Activated T-cell treated with anti-CD3 and anti-CD28 coated beads for 24 hours (primary cell): ENCODE results near the gene RREB1.

Source experiments
- DNase-seq: peaks from one replicate; pipeline ENCODE4 v3.0.0-alpha.2; 2020; ENCODE audit warnings: low read depth

RREB1 gene

DNA sequence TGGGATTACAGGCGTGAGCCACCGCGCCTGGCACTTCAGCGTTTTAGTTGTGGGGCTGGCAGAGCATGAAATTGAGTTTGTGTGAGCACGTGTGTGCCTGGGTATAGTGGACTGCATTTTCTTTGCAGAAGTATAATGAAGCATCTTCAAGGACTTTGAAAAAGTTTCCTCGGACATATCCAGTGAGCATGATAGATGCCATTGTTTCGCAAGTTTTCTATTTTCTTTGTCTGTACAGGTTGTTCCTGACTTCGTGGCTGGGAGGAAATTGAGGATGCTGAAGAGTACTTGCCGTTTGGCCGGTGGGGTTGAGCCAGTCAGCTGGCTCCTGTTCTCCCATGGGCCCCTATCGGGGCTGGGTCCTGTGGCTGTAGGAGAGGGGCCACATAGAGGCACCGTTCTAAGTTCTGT, 55.9 kb downstream of the RREB1 start:
- no peak for DNase-seq

DNA sequence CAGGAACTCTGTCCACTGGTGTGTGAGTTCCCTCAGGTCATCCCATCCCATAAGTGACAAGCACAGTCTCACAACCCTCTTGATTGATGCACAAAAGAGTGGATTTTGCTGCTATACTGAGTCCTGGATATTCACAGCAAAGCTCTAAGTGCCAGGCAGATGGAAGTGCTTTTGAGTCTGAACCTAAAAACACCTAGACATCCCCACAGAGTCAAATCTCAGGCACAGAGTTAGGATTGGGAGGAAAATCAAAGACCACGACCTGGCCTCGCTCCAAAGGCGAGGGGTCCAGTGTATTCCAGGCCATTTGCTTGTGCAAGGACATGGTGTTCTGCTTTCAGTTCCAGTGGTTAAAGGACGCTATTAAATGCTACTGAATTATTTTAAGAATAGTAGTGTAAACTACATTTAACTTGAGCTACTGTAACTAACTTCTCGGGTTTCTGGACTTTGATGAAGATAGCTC, 56.8 kb downstream of the RREB1 start:
- no peak for DNase-seq

DNA sequence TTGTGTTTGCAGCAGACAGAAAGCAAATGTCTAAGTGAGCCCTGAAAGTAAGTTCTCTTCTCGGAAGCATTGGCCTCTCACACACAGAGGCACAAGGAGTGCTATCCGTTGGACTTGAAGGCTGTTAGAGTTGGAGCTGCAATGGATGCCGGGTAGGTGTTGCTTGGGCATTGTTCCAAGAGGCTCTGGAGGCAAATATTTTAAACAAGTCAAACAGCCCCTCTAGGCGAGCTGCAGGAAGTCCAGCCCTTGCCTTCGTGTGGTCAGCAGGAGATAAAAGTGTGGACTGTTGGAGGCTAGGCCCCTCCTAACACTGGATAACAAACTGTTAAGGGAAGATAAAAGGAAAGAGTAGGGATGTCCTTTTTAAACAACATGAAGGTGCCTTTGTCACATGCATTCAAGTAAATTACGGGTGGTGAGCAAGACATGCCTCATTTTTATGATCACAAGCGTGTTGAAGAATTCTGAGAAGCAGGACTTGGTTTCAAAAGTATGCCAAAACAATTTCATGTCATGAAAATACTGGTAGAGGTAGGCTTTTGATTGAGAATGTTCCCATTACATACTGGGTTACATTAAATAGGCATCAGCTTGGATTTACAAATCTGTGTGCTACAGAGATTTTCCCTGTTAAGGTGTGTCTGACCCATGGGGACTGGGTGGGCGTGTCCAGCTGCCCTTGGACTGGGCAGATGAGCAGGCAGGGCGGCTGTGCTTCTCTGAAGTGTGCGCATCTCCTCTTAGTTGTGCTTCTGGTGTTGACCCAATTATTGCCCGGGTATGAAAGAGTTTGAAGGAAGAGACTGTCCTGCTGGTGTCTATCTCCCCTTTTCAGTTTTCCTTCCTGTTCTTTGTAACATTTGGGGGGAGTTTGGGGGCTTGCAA, 57.5 kb downstream of the RREB1 start:
- no peak for DNase-seq

DNA sequence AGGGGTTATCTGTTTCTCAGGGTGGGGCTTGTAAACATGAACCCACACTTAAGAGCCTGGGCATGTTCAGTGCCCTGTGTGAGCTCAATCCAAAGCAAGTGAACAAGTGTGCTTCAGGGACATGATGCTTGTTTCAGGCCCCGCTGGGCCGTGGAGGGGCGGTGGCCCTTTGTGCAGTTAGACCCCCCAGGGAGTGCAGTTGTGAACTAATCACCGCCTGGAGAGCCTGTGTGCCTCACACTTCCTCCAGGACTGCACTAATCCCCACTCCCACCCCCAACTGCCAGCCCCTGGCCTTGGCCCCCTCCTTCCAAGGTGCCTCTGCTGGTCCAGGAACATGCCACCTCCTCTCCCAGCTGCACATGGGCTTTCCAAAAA, 58.1 kb downstream of the RREB1 start:
- DNase-seq, result no peak

DNA sequence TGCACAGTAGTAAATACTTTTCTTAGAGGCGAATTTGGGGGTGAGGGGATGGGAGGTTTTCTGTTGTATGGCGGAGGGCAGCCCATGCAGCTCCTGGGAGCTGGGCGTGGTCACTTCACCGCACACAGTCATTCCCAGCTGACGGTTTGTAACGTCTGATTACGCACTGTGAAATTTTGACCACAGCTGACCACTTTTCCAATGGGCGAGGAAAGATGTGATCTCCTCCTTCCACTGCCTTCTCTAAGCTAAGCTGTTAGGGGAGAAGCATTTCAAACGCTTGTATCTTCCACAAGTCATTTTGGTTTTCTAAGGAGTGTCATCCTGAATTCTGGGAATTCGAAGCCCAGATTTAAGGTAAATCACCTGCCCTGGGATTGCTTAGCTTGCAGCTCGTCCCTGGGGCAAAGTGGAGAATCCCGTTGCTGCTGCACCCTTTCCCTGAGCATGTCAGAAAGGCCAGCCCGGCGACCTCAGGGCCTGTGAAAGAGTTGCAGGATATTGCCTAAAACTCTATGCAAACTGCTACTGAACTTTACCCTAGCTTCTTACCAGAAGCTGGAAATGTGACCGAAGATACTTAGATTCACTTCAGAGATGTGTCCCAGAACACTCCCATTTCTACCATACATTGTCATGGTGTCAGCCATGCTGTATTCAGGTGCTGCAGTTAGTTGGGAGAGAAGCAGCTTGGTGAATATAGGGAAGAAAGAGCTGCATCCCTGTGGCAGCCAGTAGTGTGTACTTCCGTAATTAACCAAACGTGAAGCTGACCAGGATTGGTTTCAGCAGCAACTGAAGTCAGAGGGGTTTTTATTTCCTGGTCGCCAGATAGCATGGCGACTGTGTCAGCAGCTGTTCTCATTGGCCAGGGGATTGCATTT, 58.9 kb downstream of the RREB1 start:
- DNase-seq, result no peak

DNA sequence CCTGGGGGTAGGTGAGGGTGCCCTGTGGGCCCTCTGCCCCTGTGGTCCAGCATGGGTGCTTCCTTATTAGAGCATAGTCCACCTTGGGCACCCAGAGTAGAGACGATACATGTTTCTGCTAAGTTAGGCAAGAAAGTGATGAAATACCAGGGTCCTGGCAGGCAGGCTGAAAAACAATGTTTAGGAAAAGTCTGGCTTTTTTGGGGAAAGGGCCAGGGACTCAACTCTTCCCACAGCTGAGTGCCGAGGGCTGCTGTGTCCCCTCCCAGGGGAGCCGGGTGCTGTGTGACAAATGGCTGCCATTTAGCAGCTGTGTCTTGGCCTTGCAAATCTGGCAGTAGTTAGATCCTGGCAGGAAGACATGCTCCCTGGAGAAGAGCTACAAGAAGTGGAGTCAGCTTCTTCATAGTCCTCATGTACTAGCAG, 61.5 kb downstream of the RREB1 start:
- no peak for DNase-seq

DNA sequence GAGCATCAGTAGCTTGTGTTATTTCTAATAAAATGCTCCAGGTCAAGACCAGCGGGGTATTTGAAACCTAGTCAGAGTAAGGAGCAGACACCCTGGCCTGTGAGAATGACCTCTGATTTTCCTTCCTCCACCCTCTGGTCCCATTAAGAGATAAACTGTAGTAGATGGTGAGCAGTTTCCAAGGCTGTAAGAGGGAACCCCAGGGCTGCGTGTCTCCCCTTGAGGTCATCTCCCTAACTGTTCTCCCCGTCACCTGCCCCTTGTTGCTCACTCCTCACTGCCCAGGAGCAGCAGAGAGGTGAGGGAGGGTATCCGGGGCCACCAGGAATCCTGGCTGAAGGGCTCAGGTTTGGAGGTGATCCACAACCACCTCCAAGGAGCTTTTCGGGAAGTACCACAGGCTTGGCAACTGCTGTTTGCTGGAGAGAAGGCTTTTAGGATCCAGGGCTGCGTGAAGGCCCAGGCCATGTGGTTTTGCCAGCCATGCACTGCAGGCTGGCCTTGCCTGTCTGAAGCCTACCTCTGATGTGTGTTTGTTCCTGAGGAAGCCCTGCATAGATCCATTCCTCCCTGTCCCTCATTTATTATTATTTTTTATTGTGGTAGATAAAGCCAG, 62.5 kb downstream of the RREB1 start:
- no peak for DNase-seq

DNA sequence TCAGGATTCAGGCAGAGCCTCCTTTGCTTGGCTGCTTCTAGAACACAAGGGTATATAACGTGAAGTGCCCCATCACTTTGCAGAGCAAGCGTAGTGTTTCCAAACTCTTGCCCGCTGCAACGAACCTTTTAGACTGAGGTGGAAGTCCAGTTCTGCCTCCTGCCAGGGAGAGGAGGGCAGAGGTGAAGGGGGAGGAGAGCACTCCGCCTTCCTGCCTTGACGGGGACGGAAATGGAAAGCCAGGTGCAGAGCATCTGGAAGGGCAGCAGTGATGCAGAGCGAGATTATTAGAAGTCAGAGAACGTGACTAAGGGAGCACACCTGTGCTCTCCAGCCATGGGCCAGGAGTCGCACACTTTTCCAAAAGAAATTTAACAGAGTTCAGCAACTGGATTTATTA, 63.4 kb downstream of the RREB1 start:
- no peak for DNase-seq

DNA sequence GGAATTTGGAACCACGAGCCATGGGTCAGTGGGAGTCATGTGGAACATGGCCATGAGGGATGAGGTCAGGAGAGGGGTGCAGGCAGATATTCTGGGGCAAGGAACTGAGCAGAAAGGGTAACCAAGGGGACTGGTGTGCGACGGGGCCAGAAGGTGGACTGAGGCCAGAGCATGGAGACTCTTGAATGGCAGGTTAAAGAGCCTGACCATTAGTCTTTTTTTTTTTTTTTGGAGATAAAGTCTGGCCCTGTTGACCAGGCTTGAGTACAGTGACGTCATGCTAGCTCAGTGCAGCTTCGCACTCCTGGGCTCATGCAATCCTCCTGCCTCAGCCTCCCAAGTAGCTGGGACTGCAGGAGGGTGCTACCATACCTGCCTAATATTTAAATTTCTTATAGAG, 64.0 kb downstream of the RREB1 start:
- DNase-seq, result no peak

DNA sequence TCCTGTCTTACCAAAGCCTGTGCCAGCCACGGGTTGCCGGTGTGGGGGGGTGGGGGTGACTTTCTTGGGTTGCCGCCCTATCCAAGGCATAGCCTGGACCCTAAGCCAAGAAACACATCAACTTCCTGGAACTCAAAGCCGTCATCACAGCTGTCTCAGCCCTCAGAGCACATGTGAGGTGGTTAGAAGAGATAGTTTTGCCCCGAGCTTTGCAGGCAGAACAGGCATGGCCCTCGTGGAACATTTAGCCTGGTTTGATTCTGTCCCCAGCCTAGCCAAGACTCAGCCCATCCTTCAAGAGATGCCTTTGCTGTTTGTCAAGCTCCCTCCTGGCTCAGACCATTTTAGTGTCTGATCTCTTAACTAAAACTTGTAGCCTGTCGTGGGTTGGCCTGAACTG, 64.9 kb downstream of the RREB1 start:
- DNase-seq, result no peak

DNA sequence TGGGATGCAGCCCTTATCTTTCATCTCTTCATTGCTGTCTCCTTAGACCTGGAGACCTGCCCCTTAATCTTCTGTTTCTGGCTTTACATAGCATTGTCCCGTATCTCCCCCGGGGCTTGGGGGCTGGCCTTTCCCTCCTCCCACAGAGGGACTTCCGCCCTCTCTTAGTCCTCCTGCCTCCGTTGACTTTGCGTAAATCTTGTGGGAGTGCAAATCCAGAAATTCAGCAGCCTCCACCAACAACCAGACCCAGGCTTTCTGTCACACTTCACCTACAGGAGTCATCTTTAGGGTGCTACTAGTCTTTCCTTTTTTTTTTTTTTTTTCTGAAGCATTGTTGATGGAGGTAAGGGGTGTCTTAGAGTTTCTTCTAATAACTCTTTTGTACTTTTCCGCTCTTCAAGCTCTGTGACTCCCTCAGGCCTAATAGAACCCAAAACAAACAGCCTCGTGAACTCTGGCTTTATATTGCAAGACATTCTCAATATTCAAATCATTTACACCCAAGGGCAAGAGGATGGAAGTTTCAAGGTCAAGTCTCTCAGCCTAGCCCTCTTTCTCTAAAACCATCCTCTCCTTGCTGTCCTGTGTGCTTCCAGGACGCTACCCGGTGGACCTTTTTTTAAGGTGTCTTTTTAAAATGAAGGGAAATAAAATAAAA, 66.2 kb downstream of the RREB1 start:
- no peak for DNase-seq

DNA sequence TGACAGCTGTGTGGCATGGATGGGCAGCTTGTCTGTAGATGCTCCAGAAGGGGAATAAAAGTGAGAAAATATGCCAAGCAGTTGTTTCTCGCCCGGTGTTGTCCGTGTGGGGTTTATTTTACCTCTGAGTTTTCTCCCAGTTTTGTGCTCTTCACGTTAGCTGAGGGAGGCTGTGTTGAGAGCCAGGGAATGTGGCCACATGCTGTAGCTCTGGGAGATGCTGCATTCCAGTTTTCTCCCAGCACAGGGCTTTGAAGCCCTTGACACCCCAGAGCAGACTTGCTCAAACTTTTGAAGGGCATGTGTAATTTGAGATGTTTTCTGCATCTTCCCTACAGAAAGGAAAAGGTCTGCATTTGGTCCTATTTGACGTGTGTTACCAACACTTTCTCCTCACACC, 67.7 kb downstream of the RREB1 start:
- DNase-seq, result no peak

DNA sequence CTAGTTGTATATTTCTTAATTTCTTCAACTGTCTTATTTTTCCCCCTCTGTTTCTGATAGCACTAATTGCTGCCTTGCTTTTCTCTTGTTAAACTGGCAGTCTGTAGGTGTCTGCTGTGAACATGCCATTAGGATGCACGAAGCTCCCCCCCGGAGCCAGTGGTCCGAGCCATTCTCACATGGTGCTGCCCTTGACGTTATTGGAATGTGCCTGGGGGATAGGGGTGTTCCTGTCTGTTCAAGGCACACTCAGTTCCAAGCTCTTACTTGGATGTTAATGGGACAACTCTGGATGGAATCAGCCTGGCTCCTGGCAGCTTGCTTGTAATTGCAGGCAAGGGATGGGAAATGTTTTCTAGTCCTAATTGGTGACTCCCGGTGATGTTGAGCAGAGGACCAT, 68.4 kb downstream of the RREB1 start:
- no peak for DNase-seq

DNA sequence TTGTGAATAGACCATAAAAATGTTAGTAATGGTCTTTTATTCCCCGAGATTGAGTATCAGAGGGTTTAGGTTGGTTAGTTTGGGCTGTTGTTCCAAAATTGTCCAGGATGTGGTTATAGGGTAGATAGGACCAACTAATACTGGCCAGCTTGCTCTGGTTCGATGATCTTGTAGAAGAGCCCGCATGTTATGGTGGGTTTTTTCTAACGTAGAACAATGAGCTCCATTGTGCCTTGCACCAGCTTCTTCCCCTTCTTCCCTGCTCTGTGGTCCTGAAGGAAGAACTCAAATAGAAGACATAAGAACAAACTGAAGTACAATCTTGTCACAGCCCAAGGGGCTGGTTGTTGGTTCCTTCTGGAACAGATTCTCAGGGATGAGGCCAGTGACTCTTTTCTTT, 70.5 kb downstream of the RREB1 start:
- no peak for DNase-seq

DNA sequence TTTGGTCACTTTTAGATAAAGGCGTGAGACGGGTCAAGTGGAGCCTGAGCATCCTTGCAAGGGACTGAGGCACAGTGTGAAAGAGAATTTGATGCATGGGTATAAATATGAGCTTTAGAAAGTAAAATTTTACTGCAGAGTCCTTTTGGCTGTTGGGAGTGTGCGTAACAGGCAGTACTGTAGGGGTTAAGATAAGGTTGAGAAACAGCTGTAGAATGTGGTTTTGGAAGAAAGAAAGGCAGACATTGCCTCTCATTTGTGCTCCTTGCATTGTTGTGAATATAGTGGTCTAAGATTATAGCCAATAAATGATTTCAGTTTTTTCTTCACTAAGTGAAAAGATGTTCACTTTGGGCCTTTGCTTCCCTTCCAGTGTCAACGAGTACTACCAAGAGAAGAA, 73.0 kb downstream of the RREB1 start:
- no peak for DNase-seq

DNA sequence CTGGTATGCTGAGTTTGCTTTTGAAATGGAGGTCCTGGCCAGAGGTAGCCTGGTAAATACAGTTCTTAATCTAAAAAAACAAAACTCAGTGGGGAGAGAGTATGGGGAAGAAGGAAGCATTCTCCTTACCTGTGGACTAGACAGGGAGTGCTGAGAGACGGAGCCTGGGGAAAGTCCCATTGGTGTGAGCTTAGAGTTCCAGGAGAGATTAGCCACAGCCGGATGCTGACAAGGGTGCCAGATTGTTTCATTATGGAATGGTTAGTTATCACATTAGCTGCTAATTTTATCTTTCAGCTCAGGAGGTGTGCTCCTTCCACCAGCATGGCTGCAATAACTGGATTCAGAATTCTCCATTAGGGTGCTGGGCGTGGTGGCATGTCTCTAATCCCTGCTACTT, 75.9 kb downstream of the RREB1 start:
- no peak for DNase-seq

DNA sequence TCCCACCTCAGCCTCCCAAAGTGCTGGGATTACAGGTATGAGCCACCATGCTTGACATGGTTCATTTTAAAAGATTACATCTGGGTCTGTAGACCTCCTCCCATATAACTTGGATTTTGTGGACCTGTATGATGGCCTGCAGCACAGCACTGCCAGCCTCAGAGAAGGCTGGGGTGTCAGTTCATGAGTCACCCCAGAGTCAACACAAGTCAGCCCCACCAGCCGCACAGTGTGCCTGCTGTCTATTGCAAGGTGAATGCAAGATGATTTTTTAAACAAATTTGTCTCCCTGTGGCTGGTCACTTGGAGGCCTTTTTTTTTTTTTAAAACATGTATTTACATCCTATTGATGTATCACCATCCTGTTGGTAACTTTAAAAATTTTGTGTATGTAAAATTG, 76.7 kb downstream of the RREB1 start:
- DNase-seq, result no peak

DNA sequence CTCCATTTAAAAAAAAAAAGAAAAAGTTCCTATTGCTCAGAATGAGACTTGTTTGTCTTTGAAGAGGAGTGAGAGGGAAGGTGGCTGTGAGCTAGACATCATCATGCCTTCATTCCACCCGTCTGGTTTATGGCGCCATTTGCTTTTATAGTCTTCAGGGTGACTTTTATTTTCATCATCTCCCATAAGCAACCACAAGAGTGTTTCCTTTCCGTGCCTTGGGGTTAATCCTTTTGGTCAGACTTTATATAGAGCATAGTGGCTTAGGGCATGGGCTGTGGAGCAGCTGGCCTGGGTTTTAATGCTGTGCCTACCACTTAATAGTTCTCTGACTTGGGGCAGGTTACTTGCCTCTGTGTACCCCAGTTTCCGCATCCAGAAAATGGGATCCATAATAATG, 77.8 kb downstream of the RREB1 start:
- no peak for DNase-seq

DNA sequence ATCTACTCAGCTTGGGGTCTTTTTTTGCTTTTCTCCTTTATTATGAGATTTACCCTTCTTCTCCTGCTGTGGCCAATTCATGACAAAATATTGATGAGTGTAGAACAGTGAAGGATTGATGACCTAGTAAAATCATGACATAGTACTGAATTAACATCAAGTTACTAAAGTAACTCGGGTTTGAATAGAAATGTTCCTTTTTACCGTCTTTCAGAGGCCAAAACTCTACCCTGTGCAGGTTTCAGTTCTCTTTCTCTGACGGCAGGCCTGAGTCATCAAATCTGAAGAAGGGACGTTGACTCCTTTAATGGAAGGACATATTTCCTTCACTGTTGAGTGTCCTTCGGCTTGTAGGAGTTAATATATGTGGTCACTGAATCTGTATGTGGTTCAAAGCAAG, 80.7 kb downstream of the RREB1 start:
- no peak for DNase-seq

DNA sequence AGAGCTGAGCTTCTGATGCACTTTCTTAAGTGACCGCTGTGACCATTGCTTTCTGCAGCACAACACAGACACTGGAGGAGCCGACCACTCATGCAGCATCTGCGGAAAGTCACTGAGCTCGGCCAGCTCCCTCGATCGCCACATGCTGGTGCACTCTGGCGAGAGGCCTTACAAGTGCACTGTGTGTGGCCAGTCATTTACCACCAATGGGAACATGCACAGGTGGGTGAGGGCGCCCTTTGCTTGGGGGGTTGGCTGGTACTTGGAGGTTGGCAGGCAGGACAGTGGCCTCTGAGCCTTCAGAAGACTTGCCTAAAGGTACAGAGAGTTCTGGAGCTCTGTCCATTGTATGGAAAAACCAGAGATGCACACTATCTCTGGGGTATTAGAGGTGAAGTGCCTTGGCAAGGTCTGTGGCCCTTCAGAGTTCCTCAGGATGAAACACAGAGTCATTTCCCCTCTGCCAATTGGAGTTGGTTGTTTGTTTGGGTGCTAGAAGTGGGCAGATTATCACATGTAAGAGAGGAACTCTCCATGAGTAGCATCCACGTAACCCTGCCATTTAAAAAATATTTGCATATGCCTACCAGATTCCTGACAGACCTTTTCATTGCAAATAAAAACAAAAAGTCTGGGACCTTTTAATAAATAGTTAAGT, 81.5 kb downstream of the RREB1 start:
- DNase-seq, result no peak

DNA sequence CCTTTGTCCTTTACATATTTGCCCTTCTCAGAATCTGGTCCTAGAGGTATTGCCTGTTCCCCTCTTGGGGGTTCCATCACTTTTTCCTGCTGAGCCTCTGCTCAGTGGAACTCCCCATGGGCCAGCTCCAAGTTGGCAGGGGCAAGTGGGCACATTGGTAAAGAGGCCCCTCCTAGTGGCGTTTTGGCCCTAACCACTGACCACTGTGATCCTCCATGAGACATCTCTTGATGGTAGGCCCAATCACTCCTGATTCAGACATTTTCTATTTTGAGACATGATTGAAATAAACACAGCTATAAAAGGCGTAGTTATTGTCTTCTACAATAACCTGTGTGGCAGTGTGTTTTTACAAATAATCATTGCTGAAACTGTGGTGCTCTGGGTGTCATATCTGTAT, 83.0 kb downstream of the RREB1 start:
- no peak for DNase-seq

DNA sequence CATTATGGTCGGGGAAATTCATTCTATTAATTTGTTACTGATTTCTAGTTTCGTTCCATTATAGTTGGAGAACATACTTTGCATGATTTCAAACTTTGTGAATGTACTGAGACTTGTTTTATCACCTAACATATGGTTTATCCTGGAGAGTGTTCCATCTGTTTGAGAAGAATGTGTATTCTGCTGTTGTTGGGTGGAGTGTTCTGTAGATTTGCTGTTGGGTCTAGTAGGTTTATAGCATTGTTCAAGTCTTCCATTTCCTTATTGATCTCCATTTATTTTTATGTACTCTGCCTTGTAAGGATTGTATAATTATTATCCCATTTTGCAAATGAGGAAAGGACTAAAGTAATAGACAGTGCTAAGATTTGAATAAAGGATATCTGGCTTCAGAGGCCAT, 85.4 kb downstream of the RREB1 start:
- no peak for DNase-seq
